HG03575 (cell line): ENCODE results near the gene PTPRO.

Source experiments
- ATAC-seq: cut with Tn5 transposase; IDR thresholded peaks from one replicate; pipeline ENCODE4 v1.9.1; 2021; ENCODE audit not compliant: unreplicated experiment, insufficient number of reproducible peaks, low FRiP score; ENCODE audit errors: extremely low read depth

Gene PTPRO

DNA sequence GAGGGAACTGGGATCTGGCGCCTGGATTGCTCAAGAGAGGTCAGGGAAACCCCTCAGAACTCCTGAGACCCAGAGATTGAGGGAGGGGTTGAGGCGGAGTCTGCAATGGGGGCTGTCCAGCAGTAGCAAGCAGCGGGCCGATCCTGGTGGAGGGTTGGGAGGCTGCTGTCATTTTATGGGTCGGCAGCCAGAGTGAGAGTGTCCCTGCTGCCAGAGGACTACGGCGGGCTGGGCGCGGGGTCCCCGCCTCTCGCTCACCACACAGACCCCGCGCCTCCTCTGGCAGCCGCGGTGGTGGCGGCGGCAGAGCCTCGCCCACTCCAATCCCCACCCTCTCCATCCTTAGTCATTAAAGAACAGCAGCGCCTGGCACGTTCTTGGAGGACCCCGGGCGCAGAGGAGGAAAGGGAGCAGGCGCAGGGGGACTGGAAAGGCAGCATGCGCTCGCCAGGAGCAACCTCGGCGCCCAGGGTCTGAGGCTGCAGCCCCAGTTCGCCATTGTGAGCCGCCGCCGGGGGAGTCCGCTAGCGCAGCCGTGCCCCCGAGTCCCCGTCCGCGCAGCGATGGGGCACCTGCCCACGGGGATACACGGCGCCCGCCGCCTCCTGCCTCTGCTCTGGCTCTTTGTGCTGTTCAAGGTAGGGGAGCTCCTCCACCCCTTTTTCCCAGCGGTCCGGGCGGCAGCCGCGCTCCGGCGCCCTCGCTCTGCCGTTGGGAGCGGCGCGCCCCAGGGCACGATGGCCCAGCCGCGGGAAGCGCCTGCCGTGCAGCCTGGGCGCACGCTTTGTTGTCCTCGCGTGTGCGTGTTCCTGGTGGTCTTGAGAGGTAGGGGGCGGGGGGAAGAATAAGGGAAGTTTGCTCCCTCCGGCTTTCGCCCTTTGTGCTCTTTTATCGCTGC, at the start of gene PTPRO:
Gene PTPRO, plus strand, starts transcription at position 345 of the 898 bp plus-strand sequence.
- no peak for ATAC-seq

GRCh38 chr12:15273896-15274295, 48.4 kb upstream of the PTPRO start:
- ATAC-seq: no peak

DNA sequence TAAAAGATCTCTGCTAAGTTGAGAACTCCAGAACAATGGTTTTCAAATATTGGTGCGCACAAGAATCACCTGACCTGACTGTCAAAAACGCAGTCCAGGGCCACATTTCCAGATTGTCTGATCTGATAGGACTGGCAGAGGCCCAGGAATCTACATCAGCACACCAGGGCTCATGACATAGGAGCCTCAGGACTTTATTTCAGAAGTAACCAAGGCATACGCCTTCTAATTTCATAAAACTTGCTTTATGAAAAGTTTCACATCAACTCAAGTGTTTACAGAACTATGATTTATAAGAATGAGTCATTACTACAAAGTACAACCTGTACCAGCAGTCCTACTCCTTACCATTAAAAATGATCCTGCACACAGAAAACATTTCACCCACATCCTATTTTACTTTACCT, 47.7 kb upstream of the PTPRO start:
- no peak for ATAC-seq

DNA sequence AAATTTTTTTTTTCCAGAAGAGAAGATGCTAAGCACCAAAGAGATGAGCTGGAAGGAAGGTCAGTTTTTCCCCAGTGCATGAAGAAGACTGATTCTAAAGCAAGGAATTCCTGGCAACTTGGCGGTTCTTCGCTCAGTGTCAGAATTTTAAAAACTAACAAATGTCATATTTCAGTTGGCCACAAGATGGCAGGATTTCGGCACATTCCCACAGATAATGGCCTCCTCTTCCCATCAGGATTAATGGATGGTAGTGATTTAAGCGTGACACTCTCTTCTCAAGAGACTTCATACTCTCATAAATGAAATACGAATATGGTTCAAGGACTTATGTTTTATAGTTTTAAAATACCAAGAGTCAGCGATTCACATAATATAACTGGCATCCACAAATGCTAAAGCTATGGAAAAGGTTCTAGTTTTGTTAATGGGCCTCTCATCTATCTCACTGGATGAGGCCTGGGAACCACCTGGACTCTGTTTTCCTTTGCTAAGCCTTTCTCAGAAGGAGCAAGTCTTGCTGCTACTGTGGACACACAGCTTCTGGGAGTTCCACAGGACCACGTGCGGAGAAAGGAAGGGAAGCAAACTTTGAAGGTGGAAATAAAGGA, 46.1 kb upstream of the PTPRO start:
- ATAC-seq: no peak

GRCh38 chr12:15278816-15279658, 43.3 kb upstream of the PTPRO start:
- ATAC-seq: no peak

DNA sequence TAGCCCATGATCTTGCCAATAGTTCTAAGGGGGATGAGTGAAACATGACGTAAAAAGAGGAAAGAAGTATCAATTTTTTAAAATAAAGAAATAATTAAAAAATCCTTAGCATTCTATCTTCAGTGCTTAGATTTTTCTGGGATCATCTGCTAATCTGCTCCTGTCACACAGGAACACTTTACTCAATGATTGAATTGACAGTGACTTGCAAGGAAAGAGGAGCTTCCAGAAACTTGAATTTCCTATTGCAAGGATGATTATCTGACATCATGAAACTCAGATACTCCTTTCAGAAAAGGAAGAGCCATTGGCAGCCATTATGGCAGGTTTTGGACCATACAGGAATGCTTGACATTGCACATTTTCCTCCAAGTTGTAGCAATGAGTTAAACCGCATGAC, 41.4 kb upstream of the PTPRO start:
- ATAC-seq: no peak

DNA sequence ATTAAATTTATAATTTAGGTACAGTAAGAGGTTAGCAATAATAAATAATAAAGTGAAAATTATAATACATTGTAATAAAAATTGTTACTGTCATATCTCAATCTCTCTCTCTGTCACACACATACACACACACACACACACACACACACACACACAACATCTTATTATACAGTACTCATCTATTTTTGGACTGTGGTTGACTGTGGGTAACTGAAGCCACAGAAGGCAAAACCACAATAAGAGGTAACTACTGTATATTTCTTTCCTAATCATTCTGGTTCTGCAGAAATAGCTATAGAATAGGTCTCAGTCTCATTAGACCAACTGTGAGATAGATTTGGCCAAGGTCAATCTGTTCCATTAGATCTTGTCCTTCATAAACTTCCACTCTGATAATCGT, 33.1 kb upstream of the PTPRO start:
- ATAC-seq: no peak

DNA sequence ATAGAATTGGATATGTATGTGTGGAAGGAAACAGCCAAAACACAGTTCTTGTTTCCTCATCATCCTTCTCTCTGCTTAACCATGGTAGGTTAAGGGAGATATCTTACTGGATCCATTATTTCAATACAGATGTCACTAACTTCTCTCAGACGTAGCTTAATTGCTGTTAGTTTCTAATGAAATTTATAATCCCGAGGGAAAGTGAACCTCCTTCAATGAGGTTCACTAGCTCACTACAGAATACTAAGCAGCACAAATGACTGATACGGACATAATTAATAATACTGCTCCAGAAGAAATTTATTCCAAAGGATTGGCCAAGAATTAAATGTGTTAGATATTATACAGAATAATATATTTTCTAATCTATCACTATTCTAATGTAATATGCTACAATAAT, 28.6 kb upstream of the PTPRO start:
- no peak for ATAC-seq

GRCh38 chr12:15299947-15300346, 22.4 kb upstream of the PTPRO start:
- no peak for ATAC-seq

DNA sequence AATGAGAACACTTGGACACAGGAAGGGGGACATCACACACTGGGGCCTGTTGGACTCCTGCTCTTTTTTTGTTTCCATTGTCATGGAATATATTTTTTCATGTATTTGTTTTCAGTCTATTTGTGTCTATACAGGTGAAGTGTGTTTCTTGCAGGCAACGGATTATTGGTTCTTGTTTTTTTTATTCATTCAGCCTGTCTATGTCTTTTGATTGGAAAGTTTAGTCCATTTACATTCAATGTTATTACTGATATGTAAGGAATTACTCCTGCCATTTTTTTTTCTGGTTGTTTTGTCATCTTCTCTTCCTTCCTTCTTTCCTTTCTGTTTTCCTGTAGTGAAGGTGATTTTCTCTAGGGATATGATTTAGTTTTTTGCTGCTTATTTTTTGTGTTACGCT, 18.0 kb upstream of the PTPRO start:
- ATAC-seq: no peak

DNA sequence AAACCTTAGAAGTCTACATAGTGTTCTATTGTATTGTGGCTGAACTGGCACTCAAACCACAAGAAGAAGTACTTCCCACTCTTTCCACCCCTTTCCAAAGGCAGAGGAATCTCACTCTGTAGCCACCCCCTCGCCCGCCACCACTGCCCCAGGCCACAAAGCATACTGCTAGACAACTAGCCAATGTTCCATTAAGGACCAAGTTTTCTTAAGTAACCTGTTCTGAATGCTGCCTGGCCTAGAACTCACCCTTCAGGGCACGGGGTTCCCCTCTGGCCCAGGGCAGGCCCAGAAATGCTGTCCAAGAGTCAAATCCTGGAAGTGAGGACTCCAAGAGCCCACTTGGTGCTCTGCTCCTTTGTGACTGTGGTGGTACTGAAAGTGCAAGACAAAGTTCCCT, 15.7 kb upstream of the PTPRO start:
- no peak for ATAC-seq

GRCh38 chr12:15307079-15307478, 15.2 kb upstream of the PTPRO start:
- no peak for ATAC-seq

GRCh38 chr12:15318841-15319240, 3.5 kb upstream of the PTPRO start:
- ATAC-seq: no peak

DNA sequence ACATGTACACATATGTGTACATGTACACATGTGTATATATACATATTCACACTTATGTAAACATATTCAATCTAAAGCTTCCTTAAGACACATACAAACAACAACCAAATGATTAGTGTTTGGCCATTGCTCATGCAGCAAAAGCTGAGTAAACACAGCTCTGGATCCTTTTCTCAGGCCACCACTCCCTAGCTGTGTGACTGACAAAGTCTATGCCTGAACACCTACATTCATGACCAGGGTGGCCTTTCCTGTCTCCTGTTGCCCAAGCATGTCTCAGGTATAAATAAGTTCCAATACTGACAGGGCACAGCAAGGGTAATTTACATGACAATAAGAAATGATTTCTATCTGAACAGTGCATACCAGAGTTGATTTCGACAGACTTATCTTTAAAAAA, 1.4 kb upstream of the PTPRO start:
- ATAC-seq: no peak

DNA sequence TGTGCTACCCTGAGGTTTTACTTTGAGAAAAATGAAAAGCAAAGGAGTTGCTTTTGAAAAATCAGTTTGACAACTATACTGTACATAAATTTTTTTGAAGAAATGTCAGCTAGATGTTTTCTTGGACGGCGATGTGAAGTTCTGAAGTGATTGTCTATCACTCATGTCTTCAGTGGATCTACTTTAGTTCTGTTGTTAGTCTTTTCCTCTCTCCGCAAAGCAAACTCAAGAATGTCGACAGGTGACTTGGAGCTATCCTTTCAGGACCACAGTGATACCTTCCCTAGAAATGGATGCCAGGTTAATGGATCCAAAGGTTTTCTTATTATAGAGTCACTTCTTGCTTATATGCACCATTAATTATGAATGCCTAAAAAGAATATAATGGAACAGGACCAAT, 1.2 kb downstream of the PTPRO start:
- no peak for ATAC-seq

- no peak for ATAC-seq
Observed at GRCh38 chr12:15329891-15330290, 7.6 kb downstream of the PTPRO start.

- no peak for ATAC-seq
Observed at GRCh38 chr12:15334225-15334624, 11.9 kb downstream of the PTPRO start.

- ATAC-seq: no peak
Observed at GRCh38 chr12:15335959-15336358, 13.7 kb downstream of the PTPRO start.

- no peak for ATAC-seq
Observed at GRCh38 chr12:15336768-15337553, 14.7 kb downstream of the PTPRO start.
